K562 (cell line): ENCODE results near the gene GSKIP. TPM values are rescaled to one million over a fixed set of nuclear protein-coding genes. Genes with fewer than 3 reads are reported as not detected.

ENCODE experiments used
- ATAC-seq: fragments of 200-7000 bp; cut with Tn5 transposase; 3 replicates; pipeline ENCODE4 v1.9.1; 2020; ENCODE audit warnings: moderate library complexity
- BruUV-seq: library from RNA; stranded (reverse); fragments of 400-500 nt; replicated peaks from 2 replicates; lab custom pipeline; 2021; lab: Mats Ljungman, UMichigan
- CTCF ChIA-PET: fragments of 300-600 bp; formaldehyde crosslinking; extraction: SDS; loops from one replicate; lab custom pipeline; 2021; ENCODE audit warnings: low intra/inter-chr PET ratio; lab: Yijun Ruan, JAX
- POLR2A ChIA-PET: fragments of 300-600, 350-650 bp; sonication (Branson Sonifier 250); formaldehyde crosslinking; extraction: SDS; loops from one replicate; lab custom pipeline; 2021; ENCODE audit warnings: antibody characterized with exemption, inconsistent platforms; lab: Yijun Ruan, JAX
- DNase-seq, 4 experiments: peaks; one replicate each; pipeline versions ENCODE4 v3.0.0 to v3.0.0-alpha.2; 2011 to 2018; ENCODE audit warnings: low spot score in 3 of 4, mixed read lengths in 3 of 4; ENCODE audit errors: extremely low read depth in 1 of 4
- FAIRE-seq: peaks from 2 replicates; lab custom pipeline; 2011; peaks lifted over from hg19 to GRCh38; lab: Jason Lieb, UNC
- H2AFZ ChIP-seq: 2 replicates; pipeline ENCODE4 v1.6.0; 2011; ENCODE audit warnings: low read depth, low read length, control low read depth, inconsistent platforms
- H3K27ac ChIP-seq: fragments of 200-600 bp; 3 replicates; pipeline ENCODE4 v1.8.0; 2011; ENCODE audit warnings: low read depth, mild to moderate bottlenecking, control low read depth, inconsistent platforms, low read length, moderate library complexity, mixed read lengths; ENCODE audit errors: extremely low read depth
- H3K27me3 ChIP-seq, 2 experiments: fragments of 300-600 bp in 1 of 2; 2 replicates in 1 of 2; 3 replicates in 1 of 2; pipeline versions ENCODE4 v1.6.0 to v1.8.0; 2011; ENCODE audit warnings: inconsistent platforms in 2 of 2, low read length in 2 of 2, mild to moderate bottlenecking in 1 of 2, mixed read lengths in 1 of 2, moderate library complexity in 1 of 2; ENCODE audit not compliant: control insufficient read depth in 2 of 2, insufficient read depth in 2 of 2
- H3K36me3 ChIP-seq: fragments of 300-600 bp; 3 replicates; pipeline ENCODE4 v1.8.0; 2011; ENCODE audit warnings: mild to moderate bottlenecking, low read length, inconsistent platforms; ENCODE audit not compliant: control insufficient read depth, insufficient read depth
- H3K4me1 ChIP-seq, 2 experiments: fragments of 200-600 bp in 1 of 2; replicated peaks in 1 of 2; 2 replicates in 1 of 2; 3 replicates in 1 of 2; pipeline versions ENCODE4 v1.5.1 to v1.8.0; 2011; ENCODE audit warnings: inconsistent platforms in 2 of 2, low read length in 2 of 2, mild to moderate bottlenecking in 1 of 2, mixed read lengths in 1 of 2, moderate library complexity in 1 of 2; ENCODE audit not compliant: control insufficient read depth in 2 of 2, insufficient read depth in 2 of 2
- H3K4me2 ChIP-seq: 2 replicates; pipeline ENCODE4 v1.6.1; 2011; ENCODE audit warnings: low read length, control low read depth, inconsistent platforms, mixed read lengths; ENCODE audit not compliant: insufficient read depth
- H3K4me3 ChIP-seq: fragments of 200-600 bp; sonication (generic), shearing (Covaris generic); 2 replicates; pipeline ENCODE4 v1.5.1; 2016; ENCODE audit warnings: control low read depth, inconsistent platforms
- H3K79me2 ChIP-seq: fragments of 200-600 bp; 3 replicates; pipeline ENCODE4 v1.8.0; 2011; ENCODE audit warnings: low read length, inconsistent platforms; ENCODE audit not compliant: control insufficient read depth, insufficient read depth
- H3K9ac ChIP-seq, 2 experiments: 2 replicates each; pipeline versions ENCODE4 v1.6.0 to v1.6.1; 2011; ENCODE audit warnings: low read depth in 2 of 2, low read length in 2 of 2, control low read depth in 1 of 2, inconsistent platforms in 1 of 2, mild to moderate bottlenecking in 1 of 2, mixed read lengths in 1 of 2; ENCODE audit not compliant: insufficient read depth in 1 of 2
- H3K9me1 ChIP-seq: one replicate; pipeline ENCODE4 v1.6.0; 2011; ENCODE audit warnings: inconsistent platforms, mild to moderate bottlenecking, low read length, moderate library complexity; ENCODE audit not compliant: control insufficient read depth, insufficient read depth
- H3K9me3 ChIP-seq: replicated peaks from 2 replicates; pipeline ENCODE4 v1.5.1; 2011; ENCODE audit warnings: low read depth, low read length, inconsistent platforms; ENCODE audit not compliant: control insufficient read depth, insufficient read depth
- H4K20me1 ChIP-seq: replicated peaks from 2 replicates; pipeline ENCODE4 v1.6.1; 2011; ENCODE audit warnings: low read length, inconsistent platforms, mixed read lengths; ENCODE audit not compliant: control insufficient read depth, insufficient read depth
- ELF2 ChIP-seq: fragments of 250-450 bp; sonication (Bioruptor Pico); IDR thresholded peaks from 2 replicates; pipeline ENCODE4 v1.5.0; 2021; ENCODE audit warnings: mild to moderate bottlenecking
- NR1H2 ChIP-seq: sonication (generic); formaldehyde crosslinking; IDR thresholded peaks from 2 replicates; pipeline ENCODE4 v1.4.0; 2020; ENCODE audit warnings: mild to moderate bottlenecking, missing genetic modification reagents
- POLR2H ChIP-seq: IDR thresholded peaks from 2 replicates; pipeline ENCODE4 v1.6.1; 2016; ENCODE audit warnings: missing genetic modification characterization, low read depth, mild to moderate bottlenecking, control low read depth, missing compliant biosample characterization, moderate library complexity
- POLR3A ChIP-seq: IDR thresholded peaks from 2 replicates; pipeline ENCODE4 v1.6.1; 2011; ENCODE audit warnings: borderline replicate concordance, mild to moderate bottlenecking, moderate library complexity; ENCODE audit not compliant: insufficient read length, insufficient read depth; ENCODE audit errors: extremely low read depth
- UBTF ChIP-seq, 2 experiments: IDR thresholded peaks; 2 replicates each; pipeline ENCODE4 v1.6.1; 2012; ENCODE audit warnings: improper control_type of control experiment in 2 of 2, low read depth in 2 of 2, low read length in 2 of 2, borderline replicate concordance in 1 of 2
- ZBTB40 ChIP-seq, 2 experiments: fragments of 450-650 bp in 1 of 2; sonication (generic) in 1 of 2; formaldehyde crosslinking in 1 of 2; IDR thresholded peaks; 2 replicates each; pipeline versions ENCODE4 v1.7.1 to v1.9.0; 2016 to 2022; ENCODE audit warnings: inconsistent platforms in 1 of 2, mild to moderate bottlenecking in 1 of 2, missing genetic modification reagents in 1 of 2
- ZNF277 ChIP-seq: fragments of 250-450 bp; sonication (Bioruptor Pico); IDR thresholded peaks from 2 replicates; pipeline ENCODE4 v1.8.0; 2022; ENCODE audit warnings: inconsistent platforms, mild to moderate bottlenecking, moderate library complexity, borderline replicate concordance
- WGBS: fragments of 100-300 bp; shearing (Covaris generic); methylation state at CpG from one replicate; pipeline ENCODE4 v1.1.6; 2016; ENCODE audit warnings: low coverage, mixed read lengths; ENCODE audit not compliant: insufficient coverage; ENCODE audit errors: missing lambda C conversion rate; 5-methylcytosine and 5-hydroxymethylcytosine counted together
- in situ Hi-C: fragments of 300-500 bp; cut with MboI; formaldehyde crosslinking; loops from 4 replicates; pipeline ENCODE4 v1.15.0; 2018; ENCODE audit warnings: inconsistent platforms, mixed read lengths
- intact Hi-C: fragments of 100-400 bp; cut with micrococcal nuclease; formaldehyde crosslinking; loops from 2 replicates; pipeline ENCODE4 v1.14.2; 2022
- polyA plus RNA-seq, 8 experiments: library from polyadenylated mRNA; depleted of rRNA in 4 of 8; stranded (reverse) in 5 of 8; unstranded in 3 of 8; fragments of >200 nt; fragmentation: Nextera tagmentation in 2 of 8; fragmentation: Illumina TruSeq in 1 of 8; extraction: Ambion mirVana in 2 of 8; extraction: Trizol in 1 of 8; gene quantifications; 2 replicates each; pipeline versions ENCODE4 v1.2.1 to v1.2.3, GENCODE V29; 2011 to 2014; ENCODE audit warnings: inconsistent platforms in 1 of 8, missing spikeins in 1 of 8
- total RNA-seq, 7 experiments: library from RNA; depleted of rRNA in 6 of 7; stranded (reverse); fragments of >200 nt in 6 of 7; fragmentation: Illumina TruSeq in 2 of 7; extraction: Trizol in 2 of 7; gene quantifications; 2 replicates each; pipeline versions ENCODE4 v1.2.1 to v1.2.3, GENCODE V29; 2011 to 2021; ENCODE audit warnings: low replicate concordance in 1 of 7

The GSKIP gene
- total and polyA plus RNA-seq, 9 of the 15 experiments (the other 6 are each of a cell fraction or from before 2014, with no cell fraction given), result 12.9 to 58.9 (median 22.2) TPM

GRCh38 chr14:96341323-96341722 is 22.0 kb upstream of the GSKIP start (continued):
- TF ChIP-seq ZNF277 (CRISPR knock-in tag), result no peak
- no peak for TF ChIP-seq POLR3A
- TF ChIP-seq POLR2H (tag), result no peak

GRCh38 chr14:96345669-96346068 is 17.7 kb upstream of the GSKIP start:
- H3K4me2 ChIP-seq, result no peak overlapping the region
- no peaks in the 10 kb centered on the region; the same call in 2 of the 3 replicates for H3K36me3 ChIP-seq
- H3K9me1 ChIP-seq, result no peaks in the 10 kb centered on the region
- intact Hi-C loops, result no loop called here
- no peak overlapping the region for H3K9ac ChIP-seq
- no peak overlapping the region for H3K27ac ChIP-seq
- ChIA-PET CTCF (no interaction called here), POLR2A (no interaction called here)
- no peaks in the 10 kb centered on the region for H3K27me3 ChIP-seq
- FAIRE-seq (no peak), DNase-seq (no peak), ATAC-seq (no peak)
- H3K4me3 ChIP-seq, result no peak overlapping the region
- H3K4me1 ChIP-seq, result peaks cover 4 to 8% of the 10 kb centered on the region in 2 experiments; a peak in 3 of 5 replicates
- H3K79me2 ChIP-seq, result peaks cover 14% of the 10 kb centered on the region; the same call in 2 of the 3 replicates
- no peak for TF ChIP-seq UBTF (IDR thresholded peaks at IDR 0.05; ENCODE audit: borderline replicate concordance in 1 of 2, low read depth in 2 of 2, low read length in 2 of 2)
- TF ChIP-seq ZBTB40 (IDR thresholded peaks at IDR 0.05), result peak; percentile 93
- peak; percentile 78 for TF ChIP-seq ZBTB40 (CRISPR knock-in tag; IDR thresholded peaks at IDR 0.05)
- TF ChIP-seq ELF2, result no peak
- TF ChIP-seq NR1H2 (CRISPR knock-in tag), result no peak
- in situ Hi-C loops, result no loop called here
- no peak overlapping the region for H2AFZ ChIP-seq
- 76% methylated on average over 2 of the region's 2 CpGs for WGBS
- BruUV-seq, result no TSS peak
- H4K20me1 ChIP-seq, result no peaks in the 10 kb centered on the region
- no peaks in the 10 kb centered on the region for H3K9me3 ChIP-seq
